ENCODE results near the gene THPO. TPM values are rescaled to one million over a fixed set of nuclear protein-coding genes. Genes with fewer than 3 reads are reported as not detected.

THPO gene
- total and polyA plus RNA-seq, 2 experiments from 2014 or later: 0.14 to 1.9 TPM

DNA sequence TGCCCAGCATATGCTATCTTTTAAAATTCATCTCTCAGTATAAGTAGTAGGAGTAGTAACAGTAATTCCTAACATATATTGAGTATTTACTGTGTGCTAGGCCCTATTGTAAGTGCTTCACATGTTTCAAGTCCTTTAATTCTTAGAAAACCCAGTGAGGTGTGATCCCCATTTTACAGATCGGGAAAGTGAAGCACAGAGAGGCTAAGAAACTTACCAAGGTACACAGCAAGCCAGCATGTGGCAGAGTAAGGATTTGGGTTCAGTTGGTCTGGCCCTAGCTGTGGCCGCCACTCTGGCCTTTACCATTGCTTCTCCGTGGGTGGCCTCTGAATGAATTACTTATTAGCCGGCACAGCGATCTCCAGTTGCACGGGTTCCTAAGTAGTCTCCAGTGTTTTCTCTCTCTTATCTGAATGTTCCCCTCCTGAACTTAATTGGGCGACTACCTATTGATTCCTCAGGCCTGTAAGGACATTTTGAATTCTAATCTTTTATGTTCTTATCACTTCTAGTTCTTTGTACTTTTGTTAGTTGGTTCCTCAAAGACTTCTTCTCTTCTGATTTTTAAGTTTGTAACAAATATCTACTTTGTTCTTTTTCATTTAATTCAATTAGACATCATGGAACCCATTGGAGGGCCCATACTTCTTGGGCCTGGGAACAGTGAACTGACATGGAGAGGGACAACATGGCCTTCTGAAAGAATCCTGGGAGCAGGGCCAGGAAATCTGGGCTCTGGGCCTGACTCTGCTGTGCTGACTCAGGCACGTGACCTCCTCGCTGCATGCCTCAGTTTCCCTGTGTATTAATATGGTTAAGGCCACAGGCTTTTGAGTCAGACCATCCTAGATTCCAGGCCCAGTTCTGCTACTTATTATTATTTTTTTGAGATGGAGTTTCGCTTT is 28.2 kb downstream of the THPO start:
- peaks cover 21% of the 10 kb centered on the region for H3K36me3 Mint-ChIP-seq (ENCODE audit: low read depth)
- H3K9me2 ChIP-seq (ENCODE audit: insufficient read depth): no peaks in the 10 kb centered on the region
- peaks cover 9% of the 10 kb centered on the region; the same call in 1 of the 2 replicates for H3K4me1 ChIP-seq (ENCODE audit: insufficient read depth)
- no peak for DNase-seq (ENCODE audit: low spot score)
- no peak overlapping the region for H2AFZ ChIP-seq
- no peaks in the 10 kb centered on the region for H3F3A ChIP-seq (replicated peaks; ENCODE audit: low read depth)
- H3K36me3 ChIP-seq (ENCODE audit: insufficient read depth): no peaks in the 10 kb centered on the region
- H3K27me3 Mint-ChIP-seq (ENCODE audit: insufficient read depth, low read depth, poor library complexity): peaks cover 8% of the 10 kb centered on the region
- TF ChIP-seq JUNB (IDR thresholded peaks at IDR 0.05; ENCODE audit: unreplicated experiment): no peak
- TF ChIP-seq NANOG (IDR thresholded peaks at IDR 0.05; ENCODE audit: borderline replicate concordance): no peak
- no peak for TF ChIP-seq POLR2AphosphoS5 (IDR thresholded peaks at IDR 0.05; ENCODE audit: low read depth)
- TF ChIP-seq ZNF114 (CRISPR knock-in tag; IDR thresholded peaks at IDR 0.05): no peak
- TF ChIP-seq, protein P1, sequence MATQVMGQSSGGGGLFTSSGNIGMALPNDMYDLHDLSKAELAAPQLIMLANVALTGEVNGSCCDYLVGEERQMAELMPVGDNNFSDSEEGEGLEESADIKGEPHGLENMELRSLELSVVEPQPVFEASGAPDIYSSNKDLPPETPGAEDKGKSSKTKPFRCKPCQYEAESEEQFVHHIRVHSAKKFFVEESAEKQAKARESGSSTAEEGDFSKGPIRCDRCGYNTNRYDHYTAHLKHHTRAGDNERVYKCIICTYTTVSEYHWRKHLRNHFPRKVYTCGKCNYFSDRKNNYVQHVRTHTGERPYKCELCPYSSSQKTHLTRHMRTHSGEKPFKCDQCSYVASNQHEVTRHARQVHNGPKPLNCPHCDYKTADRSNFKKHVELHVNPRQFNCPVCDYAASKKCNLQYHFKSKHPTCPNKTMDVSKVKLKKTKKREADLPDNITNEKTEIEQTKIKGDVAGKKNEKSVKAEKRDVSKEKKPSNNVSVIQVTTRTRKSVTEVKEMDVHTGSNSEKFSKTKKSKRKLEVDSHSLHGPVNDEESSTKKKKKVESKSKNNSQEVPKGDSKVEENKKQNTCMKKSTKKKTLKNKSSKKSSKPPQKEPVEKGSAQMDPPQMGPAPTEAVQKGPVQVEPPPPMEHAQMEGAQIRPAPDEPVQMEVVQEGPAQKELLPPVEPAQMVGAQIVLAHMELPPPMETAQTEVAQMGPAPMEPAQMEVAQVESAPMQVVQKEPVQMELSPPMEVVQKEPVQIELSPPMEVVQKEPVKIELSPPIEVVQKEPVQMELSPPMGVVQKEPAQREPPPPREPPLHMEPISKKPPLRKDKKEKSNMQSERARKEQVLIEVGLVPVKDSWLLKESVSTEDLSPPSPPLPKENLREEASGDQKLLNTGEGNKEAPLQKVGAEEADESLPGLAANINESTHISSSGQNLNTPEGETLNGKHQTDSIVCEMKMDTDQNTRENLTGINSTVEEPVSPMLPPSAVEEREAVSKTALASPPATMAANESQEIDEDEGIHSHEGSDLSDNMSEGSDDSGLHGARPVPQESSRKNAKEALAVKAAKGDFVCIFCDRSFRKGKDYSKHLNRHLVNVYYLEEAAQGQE (IDR thresholded peaks at IDR 0.05; ENCODE audit: unreplicated experiment): no peak
- no peak for TF ChIP-seq ZNF462 (CRISPR knock-in tag; IDR thresholded peaks at IDR 0.05)
- TF ChIP-seq, protein P2, sequence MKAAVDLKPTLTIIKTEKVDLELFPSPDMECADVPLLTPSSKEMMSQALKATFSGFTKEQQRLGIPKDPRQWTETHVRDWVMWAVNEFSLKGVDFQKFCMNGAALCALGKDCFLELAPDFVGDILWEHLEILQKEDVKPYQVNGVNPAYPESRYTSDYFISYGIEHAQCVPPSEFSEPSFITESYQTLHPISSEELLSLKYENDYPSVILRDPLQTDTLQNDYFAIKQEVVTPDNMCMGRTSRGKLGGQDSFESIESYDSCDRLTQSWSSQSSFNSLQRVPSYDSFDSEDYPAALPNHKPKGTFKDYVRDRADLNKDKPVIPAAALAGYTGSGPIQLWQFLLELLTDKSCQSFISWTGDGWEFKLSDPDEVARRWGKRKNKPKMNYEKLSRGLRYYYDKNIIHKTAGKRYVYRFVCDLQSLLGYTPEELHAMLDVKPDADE (IDR thresholded peaks at IDR 0.05): no peak
- TF ChIP-seq EZH2 (IDR thresholded peaks at IDR 0.05; ENCODE audit: low read depth, unreplicated experiment): no peak
- no peak for TF ChIP-seq ZNF331 (CRISPR knock-in tag; IDR thresholded peaks at IDR 0.05; ENCODE audit: low read depth)
- TF ChIP-seq, protein P3, sequence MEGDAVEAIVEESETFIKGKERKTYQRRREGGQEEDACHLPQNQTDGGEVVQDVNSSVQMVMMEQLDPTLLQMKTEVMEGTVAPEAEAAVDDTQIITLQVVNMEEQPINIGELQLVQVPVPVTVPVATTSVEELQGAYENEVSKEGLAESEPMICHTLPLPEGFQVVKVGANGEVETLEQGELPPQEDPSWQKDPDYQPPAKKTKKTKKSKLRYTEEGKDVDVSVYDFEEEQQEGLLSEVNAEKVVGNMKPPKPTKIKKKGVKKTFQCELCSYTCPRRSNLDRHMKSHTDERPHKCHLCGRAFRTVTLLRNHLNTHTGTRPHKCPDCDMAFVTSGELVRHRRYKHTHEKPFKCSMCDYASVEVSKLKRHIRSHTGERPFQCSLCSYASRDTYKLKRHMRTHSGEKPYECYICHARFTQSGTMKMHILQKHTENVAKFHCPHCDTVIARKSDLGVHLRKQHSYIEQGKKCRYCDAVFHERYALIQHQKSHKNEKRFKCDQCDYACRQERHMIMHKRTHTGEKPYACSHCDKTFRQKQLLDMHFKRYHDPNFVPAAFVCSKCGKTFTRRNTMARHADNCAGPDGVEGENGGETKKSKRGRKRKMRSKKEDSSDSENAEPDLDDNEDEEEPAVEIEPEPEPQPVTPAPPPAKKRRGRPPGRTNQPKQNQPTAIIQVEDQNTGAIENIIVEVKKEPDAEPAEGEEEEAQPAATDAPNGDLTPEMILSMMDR (conservative IDR thresholded peaks at IDR 0.05; ENCODE audit: low read depth in 2 of 2): no peak
- TF ChIP-seq EZH2phosphoT487 (IDR thresholded peaks at IDR 0.05; ENCODE audit: unreplicated experiment): no peak
- no peak for TF ChIP-seq CREB1 (CRISPR knock-in tag; IDR thresholded peaks at IDR 0.05; ENCODE audit: low read depth)
- TF ChIP-seq STAT1 (IDR thresholded peaks at IDR 0.05; ENCODE audit: unreplicated experiment): no peak
- no peak overlapping the region for H3K4me2 ChIP-seq
- H3K9me3 Mint-ChIP-seq: no peaks in the 10 kb centered on the region
- no peak overlapping the region for H3K27ac ChIP-seq (ENCODE audit: low read depth)
- H3K79me2 ChIP-seq (replicated peaks; ENCODE audit: insufficient read depth): no peaks in the 10 kb centered on the region
- H3K27ac Mint-ChIP-seq: no peak overlapping the region
- no peaks in the 10 kb centered on the region for H3K27me3 ChIP-seq (ENCODE audit: insufficient read depth)
- no peak for ATAC-seq
- no peak overlapping the region for H3K4me3 ChIP-seq
- peaks cover 7% of the 10 kb centered on the region; the same call in 1 of the 2 replicates for H4K20me1 ChIP-seq (replicated peaks; ENCODE audit: insufficient read depth)
- H3K4me1 Mint-ChIP-seq: peaks cover 17% of the 10 kb centered on the region
- H3K4me3 Mint-ChIP-seq: no peak overlapping the region
